Smooth muscle cell (in vitro differentiated cells): ENCODE measurements around the gene SORCS2. TPM values are rescaled to one million over a fixed set of nuclear protein-coding genes. Genes with fewer than 3 reads are reported as not detected.

ENCODE experiments used
- DNase-seq: peaks from one replicate; lab custom pipeline; 2025; ENCODE audit not compliant: unreplicated experiment; lab: John Stamatoyannopoulos, UW
- H2AFZ ChIP-seq: fragments of 200-600 bp; sonication (generic); 2 replicates; pipeline ENCODE4 v1.6.0; 2016; ENCODE audit warnings: antibody characterized with exemption, low read depth, mild to moderate bottlenecking
- H3F3A ChIP-seq: fragments of 200-600 bp; sonication (generic); 2 replicates; pipeline ENCODE4 v1.6.0; 2017; ENCODE audit warnings: antibody characterized with exemption, low read depth
- H3K27ac ChIP-seq: fragments of 200-600 bp; sonication (generic); 2 replicates; pipeline ENCODE4 v1.5.1; 2016; ENCODE audit warnings: low read depth, mild to moderate bottlenecking
- H3K27me3 ChIP-seq: fragments of 200-600 bp; sonication (generic); 2 replicates; pipeline ENCODE4 v1.6.1; 2016; ENCODE audit warnings: low read depth, mild to moderate bottlenecking
- H3K36me3 ChIP-seq: fragments of 200-600 bp; sonication (generic); 2 replicates; pipeline ENCODE4 v1.5.1; 2016; ENCODE audit warnings: low read depth
- H3K4me1 ChIP-seq: fragments of 200-600 bp; sonication (generic); 2 replicates; pipeline ENCODE4 v1.5.1; 2016; ENCODE audit warnings: low read depth
- H3K4me2 ChIP-seq: fragments of 200-600 bp; sonication (generic); 2 replicates; pipeline ENCODE4 v1.6.0; 2016; ENCODE audit warnings: mild to moderate bottlenecking
- H3K4me3 ChIP-seq: fragments of 200-600 bp; sonication (generic); 2 replicates; pipeline ENCODE4 v1.5.1; 2016; ENCODE audit warnings: mild to moderate bottlenecking
- H3K79me2 ChIP-seq: fragments of 200-600 bp; sonication (generic); 2 replicates; pipeline ENCODE4 v1.6.0; 2016; ENCODE audit warnings: low read depth, mild to moderate bottlenecking
- H3K9ac ChIP-seq: fragments of 200-600 bp; sonication (generic); 2 replicates; pipeline ENCODE4 v1.6.0; 2016; ENCODE audit warnings: low read depth
- H3K9me3 ChIP-seq: fragments of 200-600 bp; sonication (generic); replicated peaks from 2 replicates; pipeline ENCODE4 v1.5.1; 2016; ENCODE audit warnings: low read depth
- H4K20me1 ChIP-seq: fragments of 200-600 bp; sonication (generic); 2 replicates; pipeline ENCODE4 v1.6.0; 2016; ENCODE audit warnings: low read depth
- WGBS: methylation state at CpG from one replicate; pipeline ENCODE4 v1.1.7; 2016; ENCODE audit warnings: low lambda C conversion rate; 5-methylcytosine and 5-hydroxymethylcytosine counted together
- polyA plus RNA-seq: library from polyadenylated mRNA; unstranded; fragments of >200 nt; fragmentation: Nextera tagmentation; extraction: Ambion mirVana; gene quantifications from 2 replicates; pipeline ENCODE4 v1.2.1, GENCODE V29; 2016
- total RNA-seq: library from RNA; depleted of rRNA; stranded (reverse); fragments of >200 nt; gene quantifications from 2 replicates; pipeline ENCODE4 v1.2.3, GENCODE V29; 2014
- TF ChIP-seq, protein P1 (sequence below): fragments of 200-600 bp; sonication (generic); IDR thresholded peaks from 2 replicates; pipeline ENCODE4 v1.5.1; 2017; ENCODE audit warnings: borderline replicate concordance, mild to moderate bottlenecking, antibody characterized with exemption; ENCODE audit not compliant: insufficient read depth, poor library complexity, severe bottlenecking

SORCS2 gene
- total and polyA plus RNA-seq, 2 experiments from 2014 or later: 5.2 to 9.3 TPM

DNA sequence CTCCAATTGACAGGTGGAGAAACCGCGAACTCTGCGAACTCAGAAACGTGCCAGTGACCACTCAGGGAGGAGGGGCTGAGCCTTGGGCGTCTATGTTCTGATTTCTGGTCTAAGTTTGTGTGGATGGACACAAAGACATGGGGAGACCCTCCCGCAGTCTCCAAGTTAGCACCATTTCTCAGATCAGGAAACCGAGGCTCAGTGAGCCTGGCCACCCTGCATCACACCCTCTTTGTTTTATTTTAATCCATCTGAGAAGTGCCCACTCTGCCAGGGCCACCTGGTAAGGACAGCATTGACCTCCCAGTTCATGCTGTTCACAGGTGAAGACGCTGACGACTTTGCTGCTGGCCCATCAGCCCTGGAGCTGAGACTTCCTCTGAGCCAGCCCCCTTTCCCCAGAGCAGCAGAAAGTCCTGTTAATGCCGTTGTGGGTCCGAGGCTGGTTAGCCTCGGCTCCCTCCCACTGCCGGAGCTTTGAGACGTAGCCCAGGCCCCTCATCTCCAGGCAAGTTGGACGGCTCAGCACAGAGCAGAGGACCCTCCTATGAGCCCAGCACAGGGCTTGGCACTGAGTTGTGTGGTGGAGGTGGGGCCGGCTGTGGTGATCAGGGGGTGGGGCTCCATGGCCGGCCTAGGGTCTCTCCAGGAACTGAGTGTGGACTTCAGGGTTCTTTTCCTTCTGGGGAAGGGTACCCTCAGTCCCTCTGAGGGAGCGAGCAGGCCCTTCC, 198.7 kb downstream of the SORCS2 start:
- no peak overlapping the region for H3K4me2 ChIP-seq
- TF ChIP-seq, protein P1, sequence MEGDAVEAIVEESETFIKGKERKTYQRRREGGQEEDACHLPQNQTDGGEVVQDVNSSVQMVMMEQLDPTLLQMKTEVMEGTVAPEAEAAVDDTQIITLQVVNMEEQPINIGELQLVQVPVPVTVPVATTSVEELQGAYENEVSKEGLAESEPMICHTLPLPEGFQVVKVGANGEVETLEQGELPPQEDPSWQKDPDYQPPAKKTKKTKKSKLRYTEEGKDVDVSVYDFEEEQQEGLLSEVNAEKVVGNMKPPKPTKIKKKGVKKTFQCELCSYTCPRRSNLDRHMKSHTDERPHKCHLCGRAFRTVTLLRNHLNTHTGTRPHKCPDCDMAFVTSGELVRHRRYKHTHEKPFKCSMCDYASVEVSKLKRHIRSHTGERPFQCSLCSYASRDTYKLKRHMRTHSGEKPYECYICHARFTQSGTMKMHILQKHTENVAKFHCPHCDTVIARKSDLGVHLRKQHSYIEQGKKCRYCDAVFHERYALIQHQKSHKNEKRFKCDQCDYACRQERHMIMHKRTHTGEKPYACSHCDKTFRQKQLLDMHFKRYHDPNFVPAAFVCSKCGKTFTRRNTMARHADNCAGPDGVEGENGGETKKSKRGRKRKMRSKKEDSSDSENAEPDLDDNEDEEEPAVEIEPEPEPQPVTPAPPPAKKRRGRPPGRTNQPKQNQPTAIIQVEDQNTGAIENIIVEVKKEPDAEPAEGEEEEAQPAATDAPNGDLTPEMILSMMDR: no peak
- no peak overlapping the region for H3K9ac ChIP-seq
- no peak overlapping the region for H2AFZ ChIP-seq
- H3K9me3 ChIP-seq: no peaks in the 10 kb centered on the region
- H3K4me1 ChIP-seq: peaks cover 15% of the 10 kb centered on the region
- H3K4me3 ChIP-seq: no peak overlapping the region
- H3K27ac ChIP-seq: no peak overlapping the region
- H3K27me3 ChIP-seq: no peaks in the 10 kb centered on the region
- no peaks in the 10 kb centered on the region for H3F3A ChIP-seq
- H3K79me2 ChIP-seq: no peaks in the 10 kb centered on the region
- no peaks in the 10 kb centered on the region for H3K36me3 ChIP-seq
- WGBS: 86% methylated on average over 18 of the region's 18 CpGs
- no peak for DNase-seq
- H4K20me1 ChIP-seq: no peaks in the 10 kb centered on the region

DNA sequence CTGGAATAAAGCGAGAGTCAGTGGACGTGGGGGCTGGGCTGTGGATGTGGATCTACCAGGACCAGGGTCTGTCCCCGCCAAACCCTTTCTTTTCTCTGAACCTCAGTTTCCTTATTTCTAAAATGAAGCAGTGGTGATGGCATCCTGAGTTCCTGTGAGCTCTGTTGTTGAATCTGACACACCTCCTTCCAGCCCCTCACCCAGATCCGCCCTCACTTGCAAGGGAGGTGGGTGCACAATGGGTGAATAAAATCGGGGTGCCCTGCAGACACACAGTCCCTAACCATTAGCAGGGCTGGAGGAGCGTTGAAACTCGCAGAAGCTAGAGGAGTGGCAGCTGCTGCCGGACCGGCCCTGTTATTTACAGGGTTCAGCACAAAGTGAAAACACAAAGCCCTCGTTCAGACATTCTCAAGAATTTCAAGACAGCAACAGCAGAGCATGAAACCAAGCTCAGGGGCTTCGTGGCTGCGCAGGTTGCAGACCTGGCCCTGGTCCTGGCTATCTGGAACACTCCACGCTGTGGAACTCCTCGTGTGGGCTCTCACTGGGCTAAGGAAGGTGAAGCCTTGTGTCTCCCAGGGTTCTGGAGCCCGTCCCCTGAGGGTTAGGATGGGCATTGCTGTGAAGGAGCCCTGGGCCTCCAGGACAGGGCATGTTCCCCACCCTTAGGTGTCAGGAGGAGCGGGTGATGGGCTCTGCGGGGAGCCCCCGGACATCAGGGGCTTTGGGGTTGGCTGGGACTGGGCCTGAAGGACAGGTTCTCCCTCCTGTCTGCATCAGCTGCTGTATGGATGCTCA, 199.5 kb downstream of the SORCS2 start:
- no peak overlapping the region for H2AFZ ChIP-seq
- H3K27ac ChIP-seq: no peak overlapping the region
- 89% methylated on average over 18 of the region's 18 CpGs for WGBS
- no peaks in the 10 kb centered on the region for H3F3A ChIP-seq
- H3K9ac ChIP-seq: no peak overlapping the region
- no peaks in the 10 kb centered on the region for H3K9me3 ChIP-seq
- H4K20me1 ChIP-seq: no peaks in the 10 kb centered on the region
- H3K4me3 ChIP-seq: no peak overlapping the region
- H3K4me1 ChIP-seq: peaks cover 23% of the 10 kb centered on the region
- H3K36me3 ChIP-seq: no peaks in the 10 kb centered on the region
- no peaks in the 10 kb centered on the region for H3K79me2 ChIP-seq
- H3K27me3 ChIP-seq: no peaks in the 10 kb centered on the region
- TF ChIP-seq, protein P1: no peak
- no peak overlapping the region for H3K4me2 ChIP-seq
- no peak for DNase-seq

DNA sequence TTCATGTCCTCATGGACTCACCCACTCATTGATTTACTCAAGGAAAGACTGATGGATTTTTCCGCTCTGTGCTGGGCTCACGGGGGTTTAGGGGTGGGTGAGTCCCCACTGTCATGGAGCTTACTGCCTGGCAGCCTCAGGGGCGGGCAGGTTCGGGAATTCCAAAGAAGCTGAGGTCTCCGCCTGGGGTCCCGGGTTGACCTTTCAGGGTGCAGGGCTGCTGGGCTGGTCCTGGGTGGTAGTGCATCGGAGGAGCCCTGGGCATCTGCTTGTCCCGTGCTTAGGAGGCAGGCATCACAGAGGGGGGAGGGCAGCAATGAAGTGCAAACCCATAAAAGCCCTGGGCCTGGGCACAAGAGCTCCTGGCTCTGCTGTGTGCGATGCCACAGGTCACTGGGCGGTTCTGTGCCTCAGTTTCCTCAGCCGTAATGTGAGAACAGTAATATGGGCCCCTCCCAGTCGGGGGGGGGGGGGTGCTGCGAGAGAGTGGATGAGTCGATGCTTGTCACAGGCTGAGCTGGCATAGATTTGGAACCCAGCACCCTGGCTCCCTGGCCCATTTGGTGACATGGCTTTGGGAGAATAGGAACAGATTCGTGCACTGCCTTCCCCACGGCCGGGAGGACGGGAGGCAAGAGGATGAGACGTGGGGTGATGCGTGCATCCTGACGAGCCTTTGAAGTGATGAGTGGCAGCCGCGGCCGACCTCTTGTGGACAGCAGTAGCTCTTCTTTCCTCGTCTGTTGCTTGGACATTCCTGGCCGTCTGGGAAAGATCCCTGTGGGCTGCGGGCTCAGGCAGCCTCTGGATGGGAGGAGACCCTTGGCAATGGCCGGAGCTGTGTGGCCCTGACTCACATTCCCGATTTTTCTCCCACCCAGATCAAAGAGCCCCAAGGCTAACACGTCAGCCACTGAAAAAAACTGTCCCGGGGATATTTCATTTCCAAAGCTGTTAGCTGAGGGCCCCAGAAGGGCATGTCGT, 200.4 kb downstream of the SORCS2 start:
- Histone ChIP-seq H3K9ac (peak overlapping the region; percentile 34), H3K4me1 (peaks cover 31% of the 10 kb centered on the region), H3K79me2 (no peaks in the 10 kb centered on the region), H3K4me2 (peak overlapping the region; percentile 61), H3K27me3 (no peaks in the 10 kb centered on the region), H2AFZ (no peak overlapping the region), H4K20me1 (no peaks in the 10 kb centered on the region), H3F3A (no peaks in the 10 kb centered on the region), H3K36me3 (no peaks in the 10 kb centered on the region), H3K4me3 (no peak overlapping the region), H3K9me3 (no peaks in the 10 kb centered on the region), H3K27ac (peak overlapping the region; percentile 84)
- no peak for DNase-seq
- TF ChIP-seq, protein P1: no peak
- 55% methylated on average over 32 of the region's 32 CpGs for WGBS
